Fibroblast of mammary gland (primary cell): ENCODE data around the gene CALY.

ENCODE experiments used
- DNase-seq: peaks from one replicate; pipeline ENCODE4 v3.0.0-alpha.2; 2010; ENCODE audit warnings: low read depth
- H3K4me3 ChIP-seq: 2 replicates; pipeline ENCODE4 v1.5.1; 2011; ENCODE audit warnings: low read depth, mild to moderate bottlenecking, low read length, moderate library complexity; ENCODE audit not compliant: control insufficient read depth
- CTCF ChIP-seq: conservative IDR thresholded peaks from 2 replicates; pipeline ENCODE4 v1.5.1; 2011; ENCODE audit warnings: low read depth, low read length, inconsistent platforms; ENCODE audit not compliant: control insufficient read depth, insufficient read depth

The CALY gene

GRCh38 chr10:133295426-133296320, 41.0 kb downstream of the CALY start:
- TF ChIP-seq CTCF: no peak
- H3K4me3 ChIP-seq: no peak overlapping the region
- DNase-seq: no peak

- TF ChIP-seq CTCF: no peak
- H3K4me3 ChIP-seq: no peak overlapping the region
- DNase-seq: no peak
These were observed 42.5 kb downstream of the CALY start for GRCh38 chr10:133294189-133294588.

- no peak for DNase-seq
- no peak overlapping the region for H3K4me3 ChIP-seq
- no peak for TF ChIP-seq CTCF
These were observed 42.9 kb downstream of the CALY start for GRCh38 chr10:133293810-133294119.

GRCh38 chr10:133292919-133293809, 43.5 kb downstream of the CALY start:
- H3K4me3 ChIP-seq: no peak overlapping the region
- peak; percentile 89 for DNase-seq
- TF ChIP-seq CTCF: no peak

GRCh38 chr10:133289761-133290160, 46.9 kb downstream of the CALY start:
- no peak overlapping the region for H3K4me3 ChIP-seq
- TF ChIP-seq CTCF: no peak
- DNase-seq: no peak

- H3K4me3 ChIP-seq: no peak overlapping the region
- DNase-seq: no peak
- TF ChIP-seq CTCF: no peak
These were observed 48.7 kb downstream of the CALY start for GRCh38 chr10:133287832-133288500.
